ENCODE data around the gene POLE3.

DNA sequence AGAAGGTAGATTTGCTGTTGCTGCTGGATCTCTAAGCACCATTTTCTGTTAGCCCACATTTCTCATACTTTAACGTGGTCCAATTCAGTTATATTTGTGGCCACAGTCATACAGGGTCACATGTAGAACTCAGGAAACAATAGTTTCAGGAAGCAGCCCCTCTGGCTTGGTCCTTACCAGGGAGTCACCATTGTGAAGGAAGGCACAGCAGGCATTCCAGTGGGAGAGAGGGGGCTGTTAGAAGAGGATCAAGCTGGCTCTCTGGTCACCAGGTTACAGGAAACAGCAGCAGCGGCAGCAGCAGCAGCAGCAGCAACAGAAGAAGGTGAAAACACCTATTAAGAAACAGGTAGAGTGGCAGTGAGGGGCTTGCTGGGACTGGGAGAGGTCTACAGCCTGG, 14.6 kb upstream of the POLE3 start:
- TF ChIP-seq, protein P1, sequence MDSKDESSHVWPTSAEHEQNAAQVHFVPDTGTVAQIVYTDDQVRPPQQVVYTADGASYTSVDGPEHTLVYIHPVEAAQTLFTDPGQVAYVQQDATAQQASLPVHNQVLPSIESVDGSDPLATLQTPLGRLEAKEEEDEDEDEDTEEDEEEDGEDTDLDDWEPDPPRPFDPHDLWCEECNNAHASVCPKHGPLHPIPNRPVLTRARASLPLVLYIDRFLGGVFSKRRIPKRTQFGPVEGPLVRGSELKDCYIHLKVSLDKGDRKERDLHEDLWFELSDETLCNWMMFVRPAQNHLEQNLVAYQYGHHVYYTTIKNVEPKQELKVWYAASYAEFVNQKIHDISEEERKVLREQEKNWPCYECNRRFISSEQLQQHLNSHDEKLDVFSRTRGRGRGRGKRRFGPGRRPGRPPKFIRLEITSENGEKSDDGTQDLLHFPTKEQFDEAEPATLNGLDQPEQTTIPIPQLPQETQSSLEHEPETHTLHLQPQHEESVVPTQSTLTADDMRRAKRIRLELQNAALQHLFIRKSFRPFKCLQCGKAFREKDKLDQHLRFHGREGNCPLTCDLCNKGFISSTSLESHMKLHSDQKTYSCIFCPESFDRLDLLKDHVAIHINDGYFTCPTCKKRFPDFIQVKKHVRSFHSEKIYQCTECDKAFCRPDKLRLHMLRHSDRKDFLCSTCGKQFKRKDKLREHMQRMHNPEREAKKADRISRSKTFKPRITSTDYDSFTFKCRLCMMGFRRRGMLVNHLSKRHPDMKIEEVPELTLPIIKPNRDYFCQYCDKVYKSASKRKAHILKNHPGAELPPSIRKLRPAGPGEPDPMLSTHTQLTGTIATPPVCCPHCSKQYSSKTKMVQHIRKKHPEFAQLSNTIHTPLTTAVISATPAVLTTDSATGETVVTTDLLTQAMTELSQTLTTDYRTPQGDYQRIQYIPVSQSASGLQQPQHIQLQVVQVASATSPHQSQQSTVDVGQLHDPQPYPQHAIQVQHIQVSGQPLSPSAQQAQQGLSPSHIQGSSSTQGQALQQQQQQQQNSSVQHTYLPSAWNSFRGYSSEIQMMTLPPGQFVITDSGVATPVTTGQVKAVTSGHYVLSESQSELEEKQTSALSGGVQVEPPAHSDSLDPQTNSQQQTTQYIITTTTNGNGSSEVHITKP (IDR thresholded peaks at IDR 0.05; ENCODE audit: partially characterized antibody): no peak
- TF ChIP-seq ZBTB7A (IDR thresholded peaks at IDR 0.05; ENCODE audit: borderline replicate concordance, control insufficient read depth, low read depth, low read length) (no peak), POLR2A (conservative IDR thresholded peaks at IDR 0.05) (no peak), ZNF274 (IDR thresholded peaks at IDR 0.05; ENCODE audit: borderline replicate concordance, low read depth, low read length) (no peak), ZNF224 (CRISPR knock-in tag; IDR thresholded peaks at IDR 0.05) (no peak), LCOR (CRISPR knock-in tag; IDR thresholded peaks at IDR 0.05) (no peak)
- TF ChIP-seq, protein P2, sequence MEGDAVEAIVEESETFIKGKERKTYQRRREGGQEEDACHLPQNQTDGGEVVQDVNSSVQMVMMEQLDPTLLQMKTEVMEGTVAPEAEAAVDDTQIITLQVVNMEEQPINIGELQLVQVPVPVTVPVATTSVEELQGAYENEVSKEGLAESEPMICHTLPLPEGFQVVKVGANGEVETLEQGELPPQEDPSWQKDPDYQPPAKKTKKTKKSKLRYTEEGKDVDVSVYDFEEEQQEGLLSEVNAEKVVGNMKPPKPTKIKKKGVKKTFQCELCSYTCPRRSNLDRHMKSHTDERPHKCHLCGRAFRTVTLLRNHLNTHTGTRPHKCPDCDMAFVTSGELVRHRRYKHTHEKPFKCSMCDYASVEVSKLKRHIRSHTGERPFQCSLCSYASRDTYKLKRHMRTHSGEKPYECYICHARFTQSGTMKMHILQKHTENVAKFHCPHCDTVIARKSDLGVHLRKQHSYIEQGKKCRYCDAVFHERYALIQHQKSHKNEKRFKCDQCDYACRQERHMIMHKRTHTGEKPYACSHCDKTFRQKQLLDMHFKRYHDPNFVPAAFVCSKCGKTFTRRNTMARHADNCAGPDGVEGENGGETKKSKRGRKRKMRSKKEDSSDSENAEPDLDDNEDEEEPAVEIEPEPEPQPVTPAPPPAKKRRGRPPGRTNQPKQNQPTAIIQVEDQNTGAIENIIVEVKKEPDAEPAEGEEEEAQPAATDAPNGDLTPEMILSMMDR (IDR thresholded peaks at IDR 0.05 in 2 of 3, conservative IDR thresholded peaks at IDR 0.05 in 1 of 3; ENCODE audit: insufficient read depth in 2 of 3, low read depth in 1 of 3, low read length in 3 of 3): no peak
